ENCODE data around the gene KCNH6.

The KCNH6 gene, protein sequence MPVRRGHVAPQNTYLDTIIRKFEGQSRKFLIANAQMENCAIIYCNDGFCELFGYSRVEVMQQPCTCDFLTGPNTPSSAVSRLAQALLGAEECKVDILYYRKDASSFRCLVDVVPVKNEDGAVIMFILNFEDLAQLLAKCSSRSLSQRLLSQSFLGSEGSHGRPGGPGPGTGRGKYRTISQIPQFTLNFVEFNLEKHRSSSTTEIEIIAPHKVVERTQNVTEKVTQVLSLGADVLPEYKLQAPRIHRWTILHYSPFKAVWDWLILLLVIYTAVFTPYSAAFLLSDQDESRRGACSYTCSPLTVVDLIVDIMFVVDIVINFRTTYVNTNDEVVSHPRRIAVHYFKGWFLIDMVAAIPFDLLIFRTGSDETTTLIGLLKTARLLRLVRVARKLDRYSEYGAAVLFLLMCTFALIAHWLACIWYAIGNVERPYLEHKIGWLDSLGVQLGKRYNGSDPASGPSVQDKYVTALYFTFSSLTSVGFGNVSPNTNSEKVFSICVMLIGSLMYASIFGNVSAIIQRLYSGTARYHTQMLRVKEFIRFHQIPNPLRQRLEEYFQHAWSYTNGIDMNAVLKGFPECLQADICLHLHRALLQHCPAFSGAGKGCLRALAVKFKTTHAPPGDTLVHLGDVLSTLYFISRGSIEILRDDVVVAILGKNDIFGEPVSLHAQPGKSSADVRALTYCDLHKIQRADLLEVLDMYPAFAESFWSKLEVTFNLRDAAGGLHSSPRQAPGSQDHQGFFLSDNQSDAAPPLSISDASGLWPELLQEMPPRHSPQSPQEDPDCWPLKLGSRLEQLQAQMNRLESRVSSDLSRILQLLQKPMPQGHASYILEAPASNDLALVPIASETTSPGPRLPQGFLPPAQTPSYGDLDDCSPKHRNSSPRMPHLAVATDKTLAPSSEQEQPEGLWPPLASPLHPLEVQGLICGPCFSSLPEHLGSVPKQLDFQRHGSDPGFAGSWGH

DNA sequence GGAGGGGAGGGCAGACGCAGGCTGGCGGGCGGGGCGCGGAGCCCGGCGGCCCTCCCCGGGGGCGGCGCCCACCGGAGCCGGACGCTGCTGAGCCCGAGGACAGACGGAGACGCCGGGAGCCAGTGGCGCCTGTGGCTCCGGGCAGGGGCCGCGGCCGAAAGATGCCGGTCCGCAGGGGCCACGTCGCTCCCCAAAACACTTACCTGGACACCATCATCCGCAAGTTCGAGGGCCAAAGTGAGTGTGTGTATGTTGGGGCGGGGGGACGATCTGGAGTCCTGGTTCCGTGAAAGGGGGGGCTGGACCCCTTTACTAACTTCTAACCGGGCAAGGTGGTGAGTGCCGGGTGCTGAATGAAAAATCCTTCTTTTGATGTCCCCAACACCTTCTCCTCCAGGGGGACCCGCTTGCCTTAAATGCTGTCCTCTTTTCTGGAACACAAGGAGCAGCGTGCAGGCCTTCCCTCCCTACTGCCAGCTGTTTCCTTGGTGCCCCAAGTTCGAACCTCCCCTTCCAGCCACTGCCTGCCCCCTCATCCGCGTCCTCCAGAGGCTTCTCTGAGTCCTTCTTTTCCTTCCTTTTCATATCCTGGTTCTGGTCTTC is at the start of gene KCNH6:
KCNH6 (plus strand) TSS at position 106 of the 603 bp plus-strand sequence; CDS start at position 162, 56 bp downstream.
- no peak for FAIRE-seq
- DNase-seq (ENCODE audit: low spot score), result no peak

DNA sequence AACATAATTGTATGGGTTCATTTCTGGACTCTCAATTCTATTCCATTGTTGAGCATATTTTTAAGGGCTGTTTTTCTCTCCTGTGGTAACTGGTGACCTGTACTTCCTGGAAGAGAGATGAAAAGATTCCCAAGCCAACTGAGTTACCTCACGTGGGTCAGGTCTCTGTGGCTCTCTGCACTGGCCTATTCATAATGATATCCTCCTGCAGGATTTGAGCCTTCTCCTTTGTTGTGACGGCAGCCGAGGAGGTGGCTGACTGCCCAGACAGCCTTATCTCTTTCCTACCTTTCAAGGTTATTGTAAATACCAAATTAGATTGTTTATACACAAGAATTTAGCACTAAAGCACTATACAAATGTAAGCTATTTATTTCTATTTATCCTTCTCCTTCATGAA is 49.0 kb upstream of the KCNH6 start:
- FAIRE-seq (no peak), DNase-seq (ENCODE audit: low spot score) (no peak)

DNA sequence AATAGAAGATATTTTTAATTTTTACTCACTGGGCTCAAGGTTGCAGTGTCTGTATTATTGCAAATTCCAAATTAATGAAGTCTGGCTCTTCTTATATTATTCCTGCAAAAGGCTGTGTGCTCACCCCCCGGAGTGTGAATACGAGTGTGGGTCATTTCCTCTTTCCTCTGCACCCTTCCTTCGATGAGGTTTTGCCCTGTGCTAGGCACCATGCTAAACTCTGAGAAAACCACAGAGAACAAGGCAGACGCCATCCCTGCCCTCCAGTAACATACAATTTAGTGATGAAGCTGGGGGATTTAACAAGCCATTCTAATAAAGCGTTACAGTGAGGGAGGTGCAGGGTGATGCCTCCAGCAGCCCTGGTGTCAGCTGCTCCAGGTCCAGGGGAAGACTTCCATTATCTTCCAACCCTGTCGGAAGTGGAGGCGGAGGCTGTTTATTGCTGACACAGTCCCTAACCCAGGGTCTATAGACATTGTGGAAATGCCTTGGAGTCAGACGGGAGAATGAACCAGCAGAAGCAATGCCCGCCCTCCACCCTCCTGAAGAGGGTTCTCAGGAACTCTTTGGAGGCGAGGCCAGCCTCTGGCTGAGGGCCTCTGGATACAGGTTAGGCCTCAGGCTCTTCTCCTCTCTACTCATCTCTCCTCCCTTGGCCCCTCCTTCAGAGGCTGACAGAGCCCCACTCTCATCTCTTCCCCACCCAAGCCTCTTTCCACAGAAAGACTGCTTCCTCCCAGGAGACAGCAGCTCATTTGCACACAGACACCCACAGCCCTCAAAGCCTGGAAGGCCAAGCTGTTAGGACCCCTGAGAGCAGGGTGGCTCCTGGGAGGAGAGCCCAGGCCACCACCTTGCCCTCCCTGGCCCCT is 48.3 kb upstream of the KCNH6 start:
- FAIRE-seq (no peak), DNase-seq (ENCODE audit: low spot score) (no peak)

DNA sequence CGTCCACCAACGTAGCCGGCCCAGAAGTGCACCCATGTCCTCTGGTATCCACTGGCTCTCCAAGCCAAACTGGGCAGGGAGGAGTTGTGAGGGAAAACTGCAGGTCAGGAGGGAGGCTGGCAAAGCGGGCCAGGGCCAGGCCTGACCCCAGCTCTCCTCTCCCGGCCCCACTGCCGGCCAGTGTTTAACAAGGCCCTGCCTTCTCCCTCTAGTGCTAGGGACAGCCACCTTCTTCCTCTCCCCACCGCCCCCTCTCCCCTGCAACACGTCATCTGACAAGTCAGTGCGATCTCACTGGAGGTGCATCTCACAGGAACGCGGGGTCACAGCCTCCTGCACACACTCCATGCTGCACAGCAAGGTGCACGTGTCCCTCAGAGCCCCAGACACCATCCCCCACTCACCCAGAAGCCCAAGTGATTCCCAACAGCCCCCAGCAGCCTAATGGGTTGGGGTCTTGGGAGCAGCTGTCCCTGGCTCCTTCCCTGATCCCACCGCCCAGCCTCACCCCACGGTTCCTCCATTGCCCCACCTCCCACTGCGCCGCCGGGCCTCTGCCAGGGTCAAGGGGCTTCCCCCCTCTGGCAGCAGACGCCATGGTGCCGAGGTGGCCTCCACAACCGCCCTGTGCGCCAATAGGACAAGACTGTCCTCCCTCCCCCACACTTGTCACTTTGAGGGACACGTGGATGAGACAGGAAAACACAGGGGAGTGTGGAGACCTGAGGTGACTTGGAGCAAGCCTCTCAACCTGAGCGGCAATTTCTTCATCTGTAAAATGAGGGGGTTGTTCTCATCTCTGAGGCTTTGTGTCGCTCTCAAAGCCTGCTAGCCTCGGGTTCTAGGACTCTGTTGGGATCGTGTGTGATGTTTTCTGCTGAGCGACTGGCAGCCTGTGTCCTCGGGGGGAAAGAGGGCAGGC is 47.4 kb upstream of the KCNH6 start:
- no peak for DNase-seq (ENCODE audit: low spot score)
- no peak for FAIRE-seq

DNA sequence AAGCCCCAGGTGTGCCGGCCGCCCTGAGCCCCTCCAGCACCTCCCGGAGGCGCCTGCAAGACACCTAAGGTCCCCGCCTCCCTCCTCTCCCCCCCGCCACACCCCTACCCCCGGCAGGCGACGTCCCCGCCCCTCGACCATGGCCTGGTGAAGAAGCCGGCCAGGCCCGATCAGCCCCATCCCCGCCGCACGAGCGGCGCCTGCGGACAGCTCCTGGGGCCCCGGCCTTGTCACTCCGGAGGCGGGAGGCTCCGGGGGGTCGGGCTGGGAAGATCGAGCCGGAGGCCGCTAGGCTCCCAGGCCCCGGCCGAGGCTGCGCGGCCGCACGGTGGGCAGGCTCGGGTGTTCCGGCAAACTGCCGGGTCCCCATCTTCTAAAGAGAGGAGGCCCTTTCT is 46.7 kb upstream of the KCNH6 start:
- DNase-seq (ENCODE audit: low spot score), result no peak
- no peak for FAIRE-seq

DNA sequence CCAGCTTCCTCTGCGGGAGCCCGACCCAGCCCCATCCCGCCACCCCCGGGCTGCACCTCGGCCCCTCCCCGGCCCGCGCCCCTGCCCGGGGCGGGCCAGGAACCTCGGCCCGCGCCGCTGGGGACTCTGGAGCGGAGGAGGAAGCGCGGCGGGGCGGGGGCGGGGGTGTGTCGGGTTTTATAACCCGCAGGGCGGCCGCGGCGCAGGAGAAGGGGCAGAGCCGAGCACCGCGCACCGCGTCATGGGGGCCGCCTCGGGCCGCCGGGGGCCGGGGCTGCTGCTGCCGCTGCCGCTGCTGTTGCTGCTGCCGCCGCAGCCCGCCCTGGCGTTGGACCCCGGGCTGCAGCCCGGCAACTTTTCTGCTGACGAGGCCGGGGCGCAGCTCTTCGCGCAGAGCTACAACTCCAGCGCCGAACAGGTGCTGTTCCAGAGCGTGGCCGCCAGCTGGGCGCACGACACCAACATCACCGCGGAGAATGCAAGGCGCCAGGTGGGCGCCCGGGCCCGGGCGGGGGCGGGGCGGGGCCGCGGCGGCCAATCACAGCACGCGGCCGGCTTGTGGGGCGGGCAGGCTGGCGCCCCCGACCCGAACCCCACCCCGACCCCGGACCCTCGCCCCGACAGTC is 46.2 kb upstream of the KCNH6 start, which contains the start of gene ACE:
ACE (plus strand) TSS at position 208 of the 626 bp plus-strand sequence; CDS start at position 242, 34 bp downstream.
- DNase-seq (ENCODE audit: low spot score) (peak; percentile 72), FAIRE-seq (no peak)

DNA sequence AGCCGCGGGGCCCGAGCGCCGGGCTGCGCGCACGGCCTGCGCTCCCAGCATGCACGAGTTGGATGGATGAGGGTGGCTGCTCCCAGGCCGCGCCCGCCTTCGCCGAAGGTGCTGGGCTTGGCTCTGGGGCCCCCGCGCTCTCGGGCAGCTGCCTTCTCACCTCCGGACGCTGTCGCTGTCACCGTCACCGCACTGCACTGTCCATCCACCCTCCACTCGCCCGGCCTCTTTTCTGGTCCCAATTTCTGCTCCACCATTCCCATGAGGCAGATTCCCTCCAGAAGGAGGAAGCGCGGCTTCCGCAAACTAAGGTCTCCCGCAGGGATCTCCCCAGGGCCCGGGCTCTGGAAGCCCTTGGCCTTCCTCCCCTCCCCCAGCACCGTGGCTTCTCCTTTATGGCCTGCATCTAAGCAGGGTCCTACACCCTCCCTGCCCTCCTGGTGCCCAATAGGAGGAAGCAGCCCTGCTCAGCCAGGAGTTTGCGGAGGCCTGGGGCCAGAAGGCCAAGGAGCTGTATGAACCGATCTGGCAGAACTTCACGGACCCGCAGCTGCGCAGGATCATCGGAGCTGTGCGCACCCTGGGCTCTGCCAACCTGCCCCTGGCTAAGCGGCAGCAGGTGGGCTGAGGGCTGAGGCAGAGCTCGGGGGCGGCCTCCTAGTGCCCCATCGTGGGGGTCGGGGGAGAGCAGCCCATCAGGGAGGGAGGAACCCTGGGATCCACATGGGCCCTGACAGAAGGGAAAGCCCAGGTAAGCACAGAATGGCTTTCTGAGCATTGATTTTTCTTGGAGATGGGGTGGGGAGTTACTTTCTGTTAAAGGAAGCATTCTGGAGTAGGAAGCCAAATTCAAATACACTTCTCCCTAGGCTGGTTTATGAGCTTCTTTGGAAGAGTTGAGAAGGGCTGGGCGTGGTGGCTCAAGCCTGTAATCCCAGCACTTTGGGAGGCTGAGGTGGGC is 45.4 kb upstream of the KCNH6 start:
- DNase-seq (ENCODE audit: low spot score), result no peak

DNA sequence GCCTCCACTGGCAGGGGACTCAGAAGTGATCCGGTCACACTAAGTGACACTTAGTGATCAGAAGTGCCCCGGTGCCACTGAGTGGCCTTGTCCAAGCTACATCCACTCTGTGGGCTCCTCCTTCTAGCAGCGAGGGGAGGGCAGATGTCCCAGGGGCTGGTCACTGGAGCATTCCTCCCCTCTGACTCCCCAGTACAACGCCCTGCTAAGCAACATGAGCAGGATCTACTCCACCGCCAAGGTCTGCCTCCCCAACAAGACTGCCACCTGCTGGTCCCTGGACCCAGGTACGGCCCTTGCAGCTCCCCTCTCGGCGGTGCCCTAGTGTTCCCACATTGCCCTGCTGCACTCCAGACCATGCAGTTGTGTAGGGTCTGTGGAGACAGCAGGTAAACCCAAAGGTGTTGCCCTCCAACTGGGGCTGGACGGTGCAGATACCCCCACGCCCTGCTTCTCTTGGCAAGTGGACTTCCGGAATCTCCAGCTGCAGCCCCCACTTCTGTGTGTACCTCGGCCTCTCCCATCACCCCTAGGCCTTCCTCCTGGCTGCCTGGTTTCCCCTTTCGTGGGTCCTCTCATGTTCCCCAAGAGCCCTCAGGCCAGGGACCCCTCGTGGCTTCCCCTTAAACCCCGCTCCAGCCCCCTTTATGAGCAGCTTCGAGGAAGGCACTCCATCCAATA is 44.2 kb upstream of the KCNH6 start:
- peak; percentile 92 for FAIRE-seq
- DNase-seq (ENCODE audit: low spot score), result peak; percentile 94

More for the DNA sequence above, 45.4 kb upstream of the KCNH6 start:
- no peak for FAIRE-seq

DNA sequence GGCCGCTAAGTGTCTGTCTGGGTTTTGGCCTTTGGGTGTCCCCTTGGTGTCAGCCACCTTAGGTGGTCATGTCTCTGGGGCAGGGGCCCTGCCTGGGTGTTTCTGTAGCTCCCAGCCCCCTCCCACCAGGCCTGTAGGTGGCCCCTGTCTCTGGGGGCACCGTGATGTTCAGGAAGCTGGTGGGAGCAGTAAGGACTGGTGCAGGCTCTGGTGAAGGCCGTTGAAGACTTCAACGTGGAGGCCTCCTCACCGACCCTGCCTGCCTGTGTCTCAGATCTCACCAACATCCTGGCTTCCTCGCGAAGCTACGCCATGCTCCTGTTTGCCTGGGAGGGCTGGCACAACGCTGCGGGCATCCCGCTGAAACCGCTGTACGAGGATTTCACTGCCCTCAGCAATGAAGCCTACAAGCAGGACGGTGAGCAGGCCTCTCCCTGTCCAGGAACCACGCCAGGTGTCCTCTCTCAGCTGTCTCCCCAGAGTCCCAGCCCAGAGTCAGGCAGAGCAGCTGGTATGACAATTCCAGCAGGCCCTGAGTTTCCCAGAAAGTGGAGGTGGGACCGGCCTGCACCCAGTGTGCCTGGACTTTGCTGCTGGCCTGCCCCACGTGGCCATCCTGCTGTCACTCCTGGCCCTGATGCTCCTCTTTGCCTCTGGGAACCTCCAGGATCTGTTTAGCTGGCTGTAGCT is 43.5 kb upstream of the KCNH6 start:
- no peak for FAIRE-seq
- DNase-seq (ENCODE audit: low spot score), result no peak

DNA sequence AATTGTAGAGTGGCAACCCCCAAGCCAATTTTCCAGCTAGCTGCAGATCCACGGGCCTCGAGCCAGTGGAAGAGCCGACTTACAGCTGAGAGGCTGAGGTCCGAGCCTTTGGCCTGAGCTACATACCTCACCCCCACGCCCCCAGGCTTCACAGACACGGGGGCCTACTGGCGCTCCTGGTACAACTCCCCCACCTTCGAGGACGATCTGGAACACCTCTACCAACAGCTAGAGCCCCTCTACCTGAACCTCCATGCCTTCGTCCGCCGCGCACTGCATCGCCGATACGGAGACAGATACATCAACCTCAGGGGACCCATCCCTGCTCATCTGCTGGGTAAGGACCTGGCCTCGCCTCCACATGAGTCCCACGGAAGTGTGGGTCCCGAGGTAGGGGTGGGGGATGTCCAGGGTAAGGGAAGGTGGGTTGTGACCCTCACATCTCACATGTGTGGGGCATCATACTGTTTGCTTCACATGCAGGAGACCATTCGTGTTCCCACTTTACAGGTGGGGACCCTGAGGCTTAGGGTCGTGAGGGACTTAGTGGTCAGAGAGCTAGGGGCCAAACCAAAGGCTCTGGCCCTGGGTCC is 42.9 kb upstream of the KCNH6 start:
- DNase-seq (ENCODE audit: low spot score), result no peak
- no peak for FAIRE-seq

DNA sequence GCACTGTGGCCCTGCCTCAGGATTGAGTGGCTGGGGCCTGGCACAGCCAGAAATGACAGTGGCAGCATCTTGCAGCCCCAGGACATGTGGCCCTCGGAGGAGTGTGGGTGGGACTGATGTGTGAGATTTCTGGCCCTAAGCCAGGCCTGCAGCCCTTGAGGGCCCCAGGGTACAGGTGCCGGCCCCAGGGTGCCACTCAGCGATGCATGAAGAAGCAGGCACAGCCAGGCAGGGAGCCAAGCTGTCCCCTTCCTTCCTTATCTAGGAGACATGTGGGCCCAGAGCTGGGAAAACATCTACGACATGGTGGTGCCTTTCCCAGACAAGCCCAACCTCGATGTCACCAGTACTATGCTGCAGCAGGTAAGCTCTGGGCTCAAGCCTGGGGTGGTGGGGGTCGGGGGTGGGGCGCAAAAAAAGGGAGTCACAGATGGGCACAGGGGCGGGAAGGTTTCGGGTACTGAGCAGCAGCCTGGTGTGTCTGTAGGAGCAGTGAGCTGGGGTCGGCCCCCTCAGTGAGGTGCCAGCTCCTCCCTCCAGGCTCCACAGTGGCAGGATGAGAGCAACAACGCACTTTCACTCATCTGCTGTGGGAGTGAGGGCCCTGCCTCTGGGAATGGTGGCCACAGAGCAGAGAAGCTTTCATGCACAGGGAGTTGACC is 42.2 kb upstream of the KCNH6 start:
- DNase-seq (ENCODE audit: low spot score) (no peak), FAIRE-seq (no peak)

DNA sequence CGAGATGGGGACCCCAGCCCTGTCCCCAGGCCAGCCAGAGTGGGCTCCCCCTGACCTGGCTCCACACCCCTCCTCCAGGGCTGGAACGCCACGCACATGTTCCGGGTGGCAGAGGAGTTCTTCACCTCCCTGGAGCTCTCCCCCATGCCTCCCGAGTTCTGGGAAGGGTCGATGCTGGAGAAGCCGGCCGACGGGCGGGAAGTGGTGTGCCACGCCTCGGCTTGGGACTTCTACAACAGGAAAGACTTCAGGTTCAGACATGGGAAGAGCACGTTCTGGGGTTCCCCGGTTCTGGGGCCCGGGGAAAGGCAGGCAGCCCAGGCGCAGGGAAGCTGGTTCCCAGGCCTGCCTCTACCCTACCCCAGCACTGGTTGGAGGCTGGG is 41.7 kb upstream of the KCNH6 start:
- no peak for FAIRE-seq

DNA sequence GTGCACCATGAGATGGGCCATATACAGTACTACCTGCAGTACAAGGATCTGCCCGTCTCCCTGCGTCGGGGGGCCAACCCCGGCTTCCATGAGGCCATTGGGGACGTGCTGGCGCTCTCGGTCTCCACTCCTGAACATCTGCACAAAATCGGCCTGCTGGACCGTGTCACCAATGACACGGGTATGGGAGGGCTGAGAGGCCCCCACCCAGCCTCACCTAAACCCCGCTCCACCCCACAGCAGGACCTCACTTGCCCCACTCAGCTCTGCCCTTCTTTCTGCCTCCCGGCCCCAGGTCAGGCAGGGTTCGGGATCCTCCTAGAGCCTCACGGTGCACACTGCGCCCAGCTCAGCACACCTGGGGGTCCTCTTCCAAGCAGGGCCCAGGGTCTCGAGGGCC is 40.6 kb upstream of the KCNH6 start:
- no peak for DNase-seq (ENCODE audit: low spot score)
- FAIRE-seq, result peak; percentile 81

More for the DNA sequence above, 41.7 kb upstream of the KCNH6 start:
- no peak for DNase-seq (ENCODE audit: low spot score)

DNA sequence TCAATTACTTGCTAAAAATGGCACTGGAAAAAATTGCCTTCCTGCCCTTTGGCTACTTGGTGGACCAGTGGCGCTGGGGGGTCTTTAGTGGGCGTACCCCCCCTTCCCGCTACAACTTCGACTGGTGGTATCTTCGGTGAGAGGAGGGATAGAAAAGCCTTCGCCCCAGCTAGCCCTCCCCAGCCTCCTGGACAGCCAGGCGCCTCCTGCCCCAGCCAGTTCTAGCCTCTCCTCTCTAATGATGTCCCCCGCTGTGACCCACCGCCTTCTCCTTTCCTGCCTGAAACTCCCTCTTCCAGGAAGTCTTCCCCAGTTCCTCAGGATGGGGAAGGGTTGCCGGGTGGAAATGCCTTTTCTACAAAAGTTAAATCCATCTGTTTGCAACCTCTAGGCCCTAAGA is 40.1 kb upstream of the KCNH6 start:
- FAIRE-seq (no peak), DNase-seq (ENCODE audit: low spot score) (no peak)

DNA sequence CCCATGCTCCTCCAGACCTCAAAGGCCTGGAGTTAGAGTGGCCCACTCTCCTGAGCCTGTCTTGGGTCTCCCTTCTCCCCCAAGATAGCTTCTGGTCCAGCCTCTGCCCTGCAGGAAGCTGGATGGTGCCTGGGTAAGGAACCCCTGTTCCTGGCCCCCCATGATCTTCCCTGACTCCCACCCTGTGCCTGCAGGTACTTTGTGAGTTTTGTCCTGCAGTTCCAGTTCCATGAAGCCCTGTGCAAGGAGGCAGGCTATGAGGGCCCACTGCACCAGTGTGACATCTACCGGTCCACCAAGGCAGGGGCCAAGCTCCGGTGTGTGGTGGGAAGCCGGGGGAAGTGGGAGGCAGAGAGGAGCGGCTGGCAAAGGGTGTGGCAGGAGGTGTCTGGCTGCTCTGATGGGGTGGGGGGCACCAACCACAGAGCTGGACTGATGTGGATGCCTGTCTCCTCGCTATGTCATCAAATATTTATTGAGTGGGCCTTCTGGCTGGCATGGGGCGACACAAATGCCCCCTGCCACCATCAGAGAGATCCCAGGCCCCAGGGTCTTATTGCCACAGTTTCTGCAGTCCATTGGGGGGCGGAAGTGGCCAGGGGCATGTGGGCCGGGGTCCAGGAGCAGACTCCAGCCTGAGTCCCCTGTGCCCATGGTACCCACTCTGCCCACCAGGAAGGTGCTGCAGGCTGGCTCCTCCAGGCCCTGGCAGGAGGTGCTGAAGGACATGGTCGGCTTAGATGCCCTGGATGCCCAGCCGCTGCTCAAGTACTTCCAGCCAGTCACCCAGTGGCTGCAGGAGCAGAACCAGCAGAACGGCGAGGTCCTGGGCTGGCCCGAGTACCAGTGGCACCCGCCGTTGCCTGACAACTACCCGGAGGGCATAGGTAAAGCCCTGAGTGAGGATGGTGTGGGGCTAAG is 39.2 kb upstream of the KCNH6 start:
- peak; percentile 79 for FAIRE-seq
- DNase-seq (ENCODE audit: low spot score), result no peak
